ENCODE data around the gene KLHDC8B.

The KLHDC8B gene

GRCh38 chr3:49158103-49158709 is 13.2 kb upstream of the KLHDC8B start:
- in situ Hi-C loops (cut with HindIII; ENCODE audit: low sequenced_read_pairs), result no loop called here

DNA sequence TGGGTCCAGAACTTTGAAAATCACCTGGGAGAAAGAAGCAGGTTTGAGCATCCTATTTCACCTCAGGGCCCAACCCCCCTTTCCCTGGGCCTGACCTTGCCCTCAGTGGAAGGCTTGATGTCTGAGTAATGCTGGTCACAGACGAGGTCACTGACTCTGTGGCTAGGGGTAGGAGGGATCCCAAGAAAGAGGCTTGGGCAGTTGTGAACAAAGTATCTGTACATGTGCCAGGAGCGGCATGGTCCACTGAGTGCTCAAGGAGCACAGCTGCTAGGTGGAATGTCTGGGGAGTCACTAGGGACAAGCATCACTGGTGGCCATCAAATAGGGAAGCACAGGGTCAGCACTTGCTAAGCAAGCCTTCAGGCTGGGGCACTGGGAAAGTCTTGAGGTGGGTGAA is 12.6 kb upstream of the KLHDC8B start:
- in situ Hi-C loops (cut with HindIII; ENCODE audit: low sequenced_read_pairs), result no loop called here

GRCh38 chr3:49161197-49161596 is 10.2 kb upstream of the KLHDC8B start:
- in situ Hi-C loops (cut with HindIII; ENCODE audit: low sequenced_read_pairs), result no loop called here

DNA sequence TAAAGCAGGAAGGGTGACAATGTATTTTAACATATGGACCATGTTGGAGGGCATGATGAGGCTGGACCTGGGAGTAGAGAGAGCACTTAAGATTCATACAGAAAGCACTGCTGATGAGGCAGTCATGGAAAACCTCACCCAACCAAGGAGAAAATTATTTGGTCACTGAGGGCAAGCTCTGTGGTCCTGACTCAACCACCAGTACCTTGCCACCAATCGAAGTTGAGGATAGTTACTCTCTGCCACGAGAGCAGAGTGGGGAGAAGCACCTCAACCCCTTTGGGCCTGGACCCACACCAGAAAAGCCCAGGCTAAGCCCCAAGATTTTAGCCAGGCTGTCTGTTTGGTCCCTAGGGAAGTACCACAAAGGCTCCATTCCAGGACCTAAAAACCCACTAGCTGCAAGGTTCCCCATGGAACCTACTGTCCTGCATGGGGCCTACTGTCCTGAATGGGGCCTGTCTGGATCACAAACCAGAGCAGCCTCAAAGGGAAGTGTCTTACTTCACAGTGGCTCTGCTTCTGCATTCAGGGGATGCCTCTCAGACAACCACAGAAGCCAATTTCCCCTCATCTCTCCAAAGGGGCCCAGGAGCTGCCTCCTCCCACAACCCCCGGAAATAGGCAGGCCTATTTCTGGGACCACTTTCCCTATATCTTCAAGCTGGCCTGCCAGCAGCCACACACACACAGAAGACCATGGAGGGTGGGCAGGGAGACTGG is 9.4 kb upstream of the KLHDC8B start:
- in situ Hi-C loops (cut with HindIII; ENCODE audit: low sequenced_read_pairs), result no loop called here

- in situ Hi-C loops (cut with HindIII; ENCODE audit: low sequenced_read_pairs), result no loop called here
Measured at GRCh38 chr3:49162751-49163419, 8.5 kb upstream of the KLHDC8B start.

DNA sequence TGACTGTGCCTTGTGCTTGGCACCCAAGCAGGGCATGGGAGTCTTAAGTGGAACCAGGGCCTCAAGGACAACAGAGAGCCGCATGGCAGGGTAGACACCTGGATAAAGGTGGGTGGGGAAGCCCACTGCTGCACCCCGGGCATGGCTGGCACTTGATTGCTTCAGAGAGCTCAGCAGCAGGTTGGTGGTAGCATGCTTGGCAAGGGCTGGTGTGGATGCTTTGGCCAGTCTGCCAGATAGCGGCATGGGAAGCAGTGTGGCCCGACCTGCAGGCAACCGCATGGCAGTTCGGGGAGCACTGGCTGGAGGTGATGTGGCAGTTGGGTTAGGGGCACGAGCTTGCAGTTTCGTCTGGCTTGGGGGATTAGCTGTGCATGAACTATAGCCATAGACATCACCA is 7.8 kb upstream of the KLHDC8B start:
- in situ Hi-C loops (cut with HindIII; ENCODE audit: low sequenced_read_pairs), result no loop called here

- in situ Hi-C loops (cut with HindIII; ENCODE audit: low sequenced_read_pairs), result no loop called here
Measured at GRCh38 chr3:49164983-49165720, 6.2 kb upstream of the KLHDC8B start.

- in situ Hi-C loops (cut with HindIII; ENCODE audit: low sequenced_read_pairs), result no loop called here
Measured at GRCh38 chr3:49165771-49166751, 5.3 kb upstream of the KLHDC8B start, which contains the start of gene CCDC71. Gene CCDC71 (minus strand): TSS chr3:49166331. CDS start chr3:49164208, 2,123 bp downstream.

DNA sequence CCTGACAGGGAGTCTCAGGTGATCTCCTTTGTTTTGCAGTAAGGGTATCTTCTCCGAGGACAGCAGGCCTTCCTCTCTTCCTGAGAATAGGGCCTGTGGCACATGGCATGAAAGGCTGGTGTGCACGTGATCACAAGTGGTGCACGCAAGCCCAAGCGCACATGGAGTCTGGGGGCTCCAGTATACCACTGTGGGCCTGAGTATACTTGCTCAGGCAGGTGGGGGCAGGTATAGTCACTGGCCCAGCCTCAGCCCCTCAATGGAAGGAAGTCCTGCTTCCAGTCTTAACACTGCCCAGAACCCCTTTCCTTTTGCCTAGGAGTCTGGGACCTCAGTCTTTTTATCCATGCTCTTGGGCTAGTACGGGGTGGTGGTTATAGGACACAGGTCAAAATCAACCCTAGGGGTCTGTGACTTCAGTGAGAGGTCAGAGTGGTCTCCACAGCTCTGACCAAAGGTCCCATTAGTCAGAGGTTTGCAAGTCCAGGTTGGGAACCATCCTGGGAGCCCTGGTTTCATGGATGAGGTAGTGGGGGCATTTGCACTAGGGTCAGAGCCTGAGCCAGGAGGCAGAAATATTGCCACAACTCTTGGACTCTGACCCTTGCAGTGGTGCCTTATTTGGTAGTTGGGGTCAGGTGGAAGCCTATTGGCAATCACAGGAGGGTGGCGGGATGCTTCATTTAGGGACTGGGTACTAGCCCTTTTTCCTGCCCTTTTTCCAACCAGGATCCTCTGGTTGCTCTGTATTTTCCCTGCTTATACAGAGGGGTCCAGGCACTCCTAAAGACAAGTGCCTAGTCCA is 4.4 kb upstream of the KLHDC8B start:
- in situ Hi-C loops (cut with HindIII; ENCODE audit: low sequenced_read_pairs), result no loop called here

DNA sequence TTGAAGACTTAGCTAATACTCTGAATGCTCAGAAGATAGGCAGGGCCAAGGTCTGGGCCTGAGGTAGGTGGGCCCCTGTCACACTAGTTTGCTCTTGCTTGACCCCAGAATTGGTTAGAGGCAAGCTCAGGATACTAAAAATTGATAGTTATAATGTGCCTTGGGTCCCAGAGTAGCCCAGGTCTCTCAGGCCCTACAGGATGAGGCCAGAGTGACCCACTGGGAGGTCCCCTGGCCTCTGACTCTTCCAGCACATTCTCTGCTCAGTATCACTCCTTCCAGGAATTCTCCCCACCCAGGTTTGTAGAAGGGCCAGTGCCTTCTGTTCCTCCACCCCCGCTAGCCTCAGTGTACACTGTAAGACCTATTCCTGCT is 667 bp upstream of the KLHDC8B start:
- in situ Hi-C loops (cut with HindIII; ENCODE audit: low sequenced_read_pairs), result no loop called here

DNA sequence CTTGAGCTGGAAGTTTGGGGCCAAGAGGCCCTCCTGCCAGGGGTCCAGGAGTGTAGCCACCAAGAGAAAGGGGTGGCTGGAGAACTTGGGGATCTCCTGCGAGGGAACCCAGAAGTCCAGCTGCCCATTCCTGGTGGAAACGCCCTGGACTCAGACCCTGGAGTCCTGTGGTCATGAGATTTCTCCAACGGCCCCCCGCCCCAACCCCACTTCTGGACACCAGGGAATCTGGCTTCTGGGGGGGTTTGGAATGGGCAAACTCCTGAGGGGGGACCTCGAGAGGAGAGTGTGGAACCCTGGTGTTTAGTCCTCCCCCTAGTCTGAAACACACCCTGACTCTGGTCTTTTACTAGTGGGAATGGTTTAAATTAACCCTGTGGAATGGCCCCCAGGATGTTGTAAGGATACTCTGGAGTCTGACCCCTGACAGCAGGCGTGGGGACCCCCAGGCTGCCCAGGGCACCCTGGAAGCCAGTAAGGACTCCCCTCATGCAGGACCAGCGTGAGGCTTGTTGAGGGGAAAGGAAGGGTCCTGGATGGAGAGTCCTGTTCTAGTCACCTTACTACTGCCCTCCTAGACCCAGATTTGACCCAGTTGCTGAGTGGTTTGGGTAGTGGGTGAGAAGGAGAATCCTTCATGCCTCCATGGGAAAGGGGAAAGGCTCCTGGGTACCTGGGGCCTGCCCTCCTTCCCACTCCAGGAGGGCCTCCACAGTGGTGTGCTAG is 540 bp downstream of the KLHDC8B start:
- in situ Hi-C loops (cut with HindIII; ENCODE audit: low sequenced_read_pairs), result no loop called here

GRCh38 chr3:49172551-49173041 is 1.2 kb downstream of the KLHDC8B start:
- in situ Hi-C loops (cut with HindIII; ENCODE audit: low sequenced_read_pairs), result no loop called here

DNA sequence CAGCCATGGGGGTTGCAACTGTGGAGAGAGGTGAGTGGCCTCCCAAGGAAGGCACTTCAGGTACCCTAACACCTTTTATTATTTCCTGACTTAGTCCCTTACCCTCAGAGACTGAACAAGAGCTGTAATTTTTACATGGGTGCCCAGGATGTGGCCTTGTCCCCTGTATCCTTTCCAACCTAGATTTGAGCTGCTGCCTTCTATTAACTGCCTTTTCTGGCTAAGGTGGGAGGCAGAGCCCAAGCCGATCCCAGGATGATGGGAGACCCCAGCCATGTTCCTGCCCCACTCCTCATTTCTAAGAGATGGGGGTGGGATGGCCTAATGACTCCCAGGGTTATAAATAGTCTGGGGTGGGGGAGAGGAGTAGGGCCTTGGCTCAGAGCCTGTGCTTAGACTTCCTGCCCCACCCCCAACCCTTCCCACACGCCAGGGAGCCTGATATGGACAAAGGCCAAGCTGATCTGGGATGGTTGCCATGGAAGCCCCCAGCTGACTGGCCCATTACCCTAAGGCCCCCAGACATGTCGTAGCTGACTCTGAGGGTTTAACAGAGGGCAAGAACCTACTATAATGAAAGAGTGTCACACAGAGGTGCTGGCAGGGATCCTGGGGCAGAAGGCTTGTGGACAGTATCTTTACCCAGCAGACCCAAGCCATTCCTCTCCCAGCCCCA is 1.9 kb downstream of the KLHDC8B start:
- in situ Hi-C loops (cut with HindIII; ENCODE audit: low sequenced_read_pairs), result no loop called here

DNA sequence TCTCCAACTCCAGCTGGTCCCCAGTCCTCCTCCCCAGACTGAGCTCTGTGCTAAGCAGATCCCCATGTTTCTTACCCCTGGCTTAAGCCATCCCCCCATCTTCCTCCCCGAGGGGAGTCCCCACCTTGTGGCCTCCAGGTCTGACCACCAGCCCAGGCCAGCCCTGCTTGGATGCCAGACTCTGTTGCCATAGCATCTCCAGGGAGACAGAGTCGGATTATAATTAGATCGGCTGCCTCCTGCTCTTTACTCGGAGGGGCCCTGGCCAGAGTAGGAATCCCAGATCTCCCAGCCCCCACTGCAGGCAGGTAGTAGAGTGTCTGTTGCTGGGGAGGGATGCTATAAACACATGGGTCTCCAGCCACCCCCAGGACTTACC is 2.4 kb downstream of the KLHDC8B start:
- in situ Hi-C loops (cut with HindIII; ENCODE audit: low sequenced_read_pairs), result no loop called here

DNA sequence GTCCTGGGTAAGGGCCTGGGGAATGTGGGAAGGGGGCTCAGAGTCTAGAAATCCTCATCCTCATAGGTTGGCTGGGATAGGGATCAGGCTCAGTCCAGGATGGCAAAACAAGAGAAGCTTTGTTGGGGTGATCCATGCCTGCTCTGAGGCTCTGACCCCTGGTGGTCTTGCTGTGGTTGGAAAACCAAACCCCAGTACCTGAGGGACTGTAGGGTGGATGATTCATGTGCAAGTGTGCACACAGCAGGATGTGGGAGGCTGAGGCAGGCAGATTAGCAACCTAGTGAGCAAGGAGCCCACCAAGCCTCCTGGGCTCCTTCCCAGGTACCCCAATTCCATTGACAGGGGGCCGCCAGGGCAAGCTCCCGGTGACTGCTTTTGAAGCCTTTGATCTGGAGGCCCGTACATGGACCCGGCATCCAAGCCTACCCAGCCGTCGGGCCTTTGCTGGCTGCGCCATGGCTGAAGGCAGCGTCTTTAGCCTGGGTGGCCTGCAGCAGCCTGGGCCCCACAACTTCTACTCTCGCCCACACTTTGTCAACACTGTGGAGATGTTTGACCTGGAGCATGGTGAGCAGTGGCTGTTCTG is 3.1 kb downstream of the KLHDC8B start:
- in situ Hi-C loops (cut with HindIII; ENCODE audit: low sequenced_read_pairs), result no loop called here

GRCh38 chr3:49175530-49175929 is 4.1 kb downstream of the KLHDC8B start:
- in situ Hi-C loops (cut with HindIII; ENCODE audit: low sequenced_read_pairs), result no loop called here

DNA sequence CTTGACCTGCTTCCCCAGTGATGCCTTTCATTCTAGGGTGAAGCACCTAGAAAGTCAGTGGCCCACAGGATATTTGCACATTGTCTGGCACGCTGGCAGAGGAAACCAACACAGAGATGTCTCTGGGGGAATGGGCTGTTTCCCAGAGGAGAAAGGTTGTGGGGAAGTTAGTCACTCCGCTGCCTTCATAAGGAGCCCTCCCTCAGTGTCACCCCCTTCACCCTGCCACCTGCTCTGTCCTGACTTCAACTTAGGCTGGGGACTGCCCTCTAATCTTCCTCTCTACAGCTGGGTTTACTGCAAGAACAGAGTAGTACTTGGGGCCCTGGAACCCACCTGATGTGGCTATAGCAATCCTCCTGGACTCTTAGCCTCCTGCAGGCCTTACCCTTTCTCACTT is 5.7 kb downstream of the KLHDC8B start:
- in situ Hi-C loops (cut with HindIII; ENCODE audit: low sequenced_read_pairs), result no loop called here

DNA sequence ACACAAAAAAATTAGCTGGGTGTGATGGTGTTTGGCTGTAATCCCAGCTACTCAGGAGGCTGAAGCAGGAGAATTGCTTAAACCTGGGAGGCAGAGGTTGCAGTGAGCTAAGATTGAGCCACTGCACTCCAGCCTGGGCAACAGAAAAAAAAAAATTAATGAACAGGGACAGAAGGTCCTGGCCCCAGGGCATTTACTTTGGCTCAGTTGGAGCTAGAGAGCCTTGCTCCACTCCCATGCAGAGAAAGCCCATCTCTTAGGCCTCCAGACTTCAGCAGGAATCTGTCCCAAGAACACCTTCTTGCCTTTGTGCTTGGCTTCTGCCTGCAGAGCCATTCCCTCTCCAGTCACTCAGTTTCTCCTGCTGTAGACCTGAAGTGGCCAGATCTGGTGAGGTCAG is 8.7 kb downstream of the KLHDC8B start:
- in situ Hi-C loops (cut with HindIII; ENCODE audit: low sequenced_read_pairs), result no loop called here
